IMR-90 (cell line): ENCODE data around the gene MAGI1. TPM values are rescaled to one million over a fixed set of nuclear protein-coding genes. Genes with fewer than 3 reads are reported as not detected.

Experiments
- ATAC-seq: fragments of 200-7000 bp; cut with Tn5 transposase; 2 replicates; pipeline ENCODE4 v1.9.1; 2020; ENCODE audit warnings: low read depth, mild to moderate bottlenecking, moderate library complexity
- BruUV-seq: library from RNA; stranded (reverse); fragments of 400-500 nt; replicated peaks from 2 replicates; lab custom pipeline; 2021; lab: Mats Ljungman, UMichigan
- CTCF ChIA-PET: fragments of 300-600 bp; formaldehyde crosslinking; extraction: SDS; loops from one replicate; lab custom pipeline; 2021; ENCODE audit warnings: antibody characterized with exemption; lab: Yijun Ruan, JAX
- POLR2A ChIA-PET: fragments of 300-600 bp; sonication (Branson Sonifier 250); formaldehyde crosslinking; loops from one replicate; lab custom pipeline; 2022; ENCODE audit warnings: antibody characterized with exemption; ENCODE audit not compliant: unreplicated experiment; lab: Charles Lee
- DNase-seq: peaks from one replicate; pipeline ENCODE4 v3.0.0; 2013
- H2AFZ ChIP-seq: replicated peaks from 2 replicates; pipeline ENCODE3; 2013; ENCODE audit warnings: low read length, mild to moderate bottlenecking; ENCODE audit not compliant: poor library complexity
- H2AK5ac ChIP-seq: 2 replicates; pipeline ENCODE4 v1.6.1; 2013; ENCODE audit warnings: low read depth, low read length, inconsistent platforms
- H2AK9ac ChIP-seq: replicated peaks from 2 replicates; pipeline ENCODE3; 2013; ENCODE audit warnings: mild to moderate bottlenecking, low read depth, low read length, moderate library complexity; ENCODE audit not compliant: poor library complexity
- H2BK120ac ChIP-seq: 2 replicates; pipeline ENCODE4 v1.6.1; 2013; ENCODE audit warnings: low read depth, low read length, inconsistent platforms
- H2BK15ac ChIP-seq: 3 replicates; pipeline ENCODE4 v1.6.1; 2013; ENCODE audit warnings: low read depth, low read length, inconsistent platforms
- H2BK20ac ChIP-seq: 2 replicates; pipeline ENCODE4 v1.6.1; 2013; ENCODE audit warnings: low read depth, mild to moderate bottlenecking, inconsistent platforms, low read length, moderate library complexity
- H2BK5ac ChIP-seq: 2 replicates; pipeline ENCODE4 v1.6.1; 2013; ENCODE audit warnings: mild to moderate bottlenecking, low read depth, low read length, inconsistent platforms; ENCODE audit not compliant: poor library complexity, severe bottlenecking
- H3K14ac ChIP-seq: replicated peaks from 2 replicates; pipeline ENCODE4 v1.6.1; 2013; ENCODE audit warnings: low read depth, low read length, inconsistent platforms
- H3K18ac ChIP-seq: 2 replicates; pipeline ENCODE4 v1.6.1; 2013; ENCODE audit warnings: low read depth, low read length, control low read depth
- H3K23ac ChIP-seq: 2 replicates; pipeline ENCODE4 v1.6.1; 2013; ENCODE audit warnings: low read depth, low read length, inconsistent platforms
- H3K27ac ChIP-seq: 2 replicates; pipeline ENCODE4 v1.5.1; 2013; ENCODE audit warnings: mild to moderate bottlenecking, control low read depth, low read length; ENCODE audit not compliant: insufficient read depth
- H3K27me3 ChIP-seq: 2 replicates; pipeline ENCODE4 v1.6.1; 2013; ENCODE audit warnings: low read length; ENCODE audit not compliant: control insufficient read depth, insufficient read depth
- H3K36me3 ChIP-seq: 2 replicates; pipeline ENCODE4 v1.6.1; 2013; ENCODE audit warnings: low read length, mixed read lengths; ENCODE audit not compliant: control insufficient read depth, insufficient read depth
- H3K4ac ChIP-seq: 2 replicates; pipeline ENCODE4 v1.6.1; 2013; ENCODE audit warnings: low read depth, low read length, inconsistent platforms
- H3K4me1 ChIP-seq: 2 replicates; pipeline ENCODE4 v1.6.1; 2013; ENCODE audit warnings: low read length, mixed read lengths; ENCODE audit not compliant: control insufficient read depth, insufficient read depth
- H3K4me2 ChIP-seq: 2 replicates; pipeline ENCODE4 v1.6.1; 2013; ENCODE audit warnings: low read depth, mild to moderate bottlenecking, control low read depth, low read length, moderate library complexity
- H3K4me3 ChIP-seq: 2 replicates; pipeline ENCODE4 v1.5.1; 2013; ENCODE audit warnings: low read depth, mild to moderate bottlenecking, control low read depth, low read length, moderate library complexity; ENCODE audit not compliant: insufficient read depth
- H3K56ac ChIP-seq: 2 replicates; pipeline ENCODE4 v1.6.1; 2013; ENCODE audit warnings: low read length, inconsistent platforms; ENCODE audit not compliant: insufficient read depth; ENCODE audit errors: extremely low read depth
- H3K79me1 ChIP-seq, 2 experiments: 2 replicates each; pipeline ENCODE4 v1.6.1; 2013; ENCODE audit warnings: low read length in 2 of 2, inconsistent platforms in 1 of 2, low read depth in 1 of 2
- H3K9ac ChIP-seq: 2 replicates; pipeline ENCODE4 v1.6.1; 2013; ENCODE audit warnings: low read depth, low read length, control low read depth
- H3K9me1 ChIP-seq: 2 replicates; pipeline ENCODE4 v1.6.1; 2013; ENCODE audit warnings: low read length, inconsistent platforms; ENCODE audit not compliant: insufficient read depth
- H3K9me3 ChIP-seq: 2 replicates; pipeline ENCODE4 v1.6.1; 2013; ENCODE audit warnings: low read length; ENCODE audit not compliant: control insufficient read depth, insufficient read depth
- H4K20me1 ChIP-seq: 2 replicates; pipeline ENCODE4 v1.6.1; 2013; ENCODE audit warnings: low read length, inconsistent platforms; ENCODE audit not compliant: insufficient read depth
- H4K5ac ChIP-seq: 2 replicates; pipeline ENCODE4 v1.6.1; 2013; ENCODE audit warnings: mild to moderate bottlenecking, low read depth, low read length, control low read depth
- H4K8ac ChIP-seq, 2 experiments: 2 replicates each; pipeline ENCODE4 v1.6.1; 2013; ENCODE audit warnings: low read depth in 2 of 2, low read length in 2 of 2, control low read depth in 1 of 2, inconsistent platforms in 1 of 2
- H4K91ac ChIP-seq: 2 replicates; pipeline ENCODE4 v1.6.1; 2013; ENCODE audit warnings: low read depth, low read length, inconsistent platforms; ENCODE audit not compliant: insufficient read depth
- CEBPB ChIP-seq: IDR thresholded peaks from 2 replicates; pipeline ENCODE4 v1.6.1; 2012; ENCODE audit warnings: low read depth, low read length, improper control_type of control experiment
- CHD1 ChIP-seq: IDR thresholded peaks from 2 replicates; pipeline ENCODE4 v1.6.1; 2012; ENCODE audit warnings: low read depth, low read length, improper control_type of control experiment
- WGBS, 2 experiments: methylation state at CpG; one replicate each; pipeline versions ENCODE4 v1.1.5 to v1.1.7; 2013; ENCODE audit warnings: missing lambda C conversion rate in 2 of 2; ENCODE audit not compliant: insufficient read length in 1 of 2; ENCODE audit errors: extremely low coverage in 2 of 2; 5-methylcytosine and 5-hydroxymethylcytosine counted together
- dilution Hi-C: fragments of 300-500 bp; cut with HindIII; formaldehyde crosslinking; loops from one replicate; pipeline ENCODE4 v1.14.3; 2018; ENCODE audit warnings: low sequenced_read_pairs; ENCODE audit not compliant: unreplicated experiment
- in situ Hi-C: fragments of 300-500 bp; cut with MboI; formaldehyde crosslinking; loops from 3 replicates; pipeline ENCODE4 v1.14.3; 2019; ENCODE audit warnings: low sequenced_read_pairs, inconsistent platforms, mixed read lengths
- intact Hi-C: fragments of 100-400 bp; cut with micrococcal nuclease; formaldehyde crosslinking; loops from 2 replicates; pipeline ENCODE4 v1.10.0; 2022
- polyA plus RNA-seq, 3 experiments: library from polyadenylated mRNA; depleted of rRNA; stranded (reverse); fragments of >200 nt; gene quantifications; 2 replicates each; pipeline ENCODE4 v1.2.3, GENCODE V29; 2012; ENCODE audit warnings: low replicate concordance in 1 of 3
- total RNA-seq: library from RNA; depleted of rRNA; stranded (reverse); fragments of >200 nt; gene quantifications from 2 replicates; pipeline ENCODE4 v1.2.3, GENCODE V29; 2012

MAGI1 gene
- total and polyA plus RNA-seq, 2 of the 4 experiments (the other 2 are of a cell fraction) = 14.5 to 24.2 TPM

DNA sequence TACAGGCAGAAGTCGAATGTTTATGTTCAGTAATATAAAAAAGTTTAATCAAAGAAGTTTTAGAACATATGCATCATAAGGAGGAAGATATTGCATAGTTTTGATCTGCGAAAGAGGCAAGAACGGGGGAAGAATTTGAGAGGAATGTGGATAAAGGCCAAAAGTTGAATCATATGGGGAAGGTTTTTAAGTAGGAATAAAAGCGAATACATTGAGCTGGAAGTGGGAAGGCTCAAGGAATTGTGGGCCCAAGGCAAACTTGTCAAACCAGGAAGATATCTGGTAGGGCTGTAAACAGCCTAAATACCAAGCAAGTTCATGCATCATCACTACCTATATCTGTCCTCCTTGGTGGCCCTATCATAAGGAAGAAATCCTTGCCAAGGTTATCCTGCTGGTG, 186.9 kb downstream of the MAGI1 start:
- H3K9me3 ChIP-seq = no peaks in the 10 kb centered on the region
- ATAC-seq (peak; percentile 74), DNase-seq (peak; percentile 94)
- H3K4ac ChIP-seq = peak overlapping the region; percentile 71
- H3K27me3 ChIP-seq = no peaks in the 10 kb centered on the region
- dilution Hi-C loops (no loop called here), in situ Hi-C loops (no loop called here), intact Hi-C loops (loop anchor here (2.0 kb wide), 1 partner anchor 17 kb away; no protein-coding TSS in a partner anchor)
- H3K27ac ChIP-seq = peak overlapping the region; percentile 77; the same call in 1 of the 2 replicates
- ChIA-PET POLR2A (interaction anchor here (0.5 kb wide), 1 partner anchor 207 kb away, joined by 3 read pairs; no protein-coding TSS in a partner anchor), CTCF (no interaction called here)
- 0% methylated on average over 2 of the region's 4 CpGs; no CpG with 5 or more reads in 1 of the 2 experiments for WGBS, 2 experiments
- peak overlapping the region; percentile 90 for H3K18ac ChIP-seq
- peaks cover 43 to 55% of the 10 kb centered on the region in 2 experiments for H3K79me1 ChIP-seq
- H3K4me3 ChIP-seq = no peak overlapping the region
- H4K5ac ChIP-seq = peak overlapping the region; percentile 90
- peak overlapping the region; percentile 23; the same call in 2 of the 3 replicates for H2BK15ac ChIP-seq
- peak overlapping the region; percentile 63 for H2AFZ ChIP-seq
- H4K8ac ChIP-seq = peak overlapping the region; percentile 20 to 80; a peak in 3 of 4 replicates
- no peak overlapping the region for H3K56ac ChIP-seq
- 0 out of 2 replicates have a peak overlapping the region, but pooled peaks have one; percentile 4 for H3K9ac ChIP-seq
- peak overlapping the region; percentile 37; the same call in 1 of the 2 replicates for H4K91ac ChIP-seq
- no peaks in the 10 kb centered on the region for H3K36me3 ChIP-seq
- peak overlapping the region; percentile 6; the same call in 1 of the 2 replicates for H3K23ac ChIP-seq
- H2AK5ac ChIP-seq = peak overlapping the region; percentile 72
- peak overlapping the region; percentile 66 for H2AK9ac ChIP-seq
- H3K4me2 ChIP-seq = peak overlapping the region; percentile 28
- no TSS peak for BruUV-seq
- H3K4me1 ChIP-seq = peaks cover 9% of the 10 kb centered on the region
- H3K14ac ChIP-seq = peak overlapping the region; percentile 84
- H2BK20ac ChIP-seq = peak overlapping the region; percentile 84
- H2BK120ac ChIP-seq = peak overlapping the region; percentile 35
- peak overlapping the region; percentile 67 for H2BK5ac ChIP-seq
- H4K20me1 ChIP-seq = peaks cover 14% of the 10 kb centered on the region; the same call in 1 of the 2 replicates
- TF ChIP-seq CEBPB (peak; percentile 54; the same call in 1 of the 2 replicates), CHD1 (no peak)
- H3K9me1 ChIP-seq = peaks cover 11% of the 10 kb centered on the region
